HepG2 (cell line): ENCODE data around the gene SLC35B2. TPM values are rescaled to one million over a fixed set of nuclear protein-coding genes. Genes with fewer than 3 reads are reported as not detected.
A peak's percentile ranks its signal among the peaks of the same experiment; 100 is the strongest.

Experiments used
- AKNA ChIP-seq: sonication (generic); formaldehyde crosslinking; IDR thresholded peaks from 2 replicates; pipeline ENCODE4 v1.4.0; 2020; ENCODE audit warnings: missing genetic modification reagents, borderline replicate concordance
- DDIT3 ChIP-seq: sonication (generic); formaldehyde crosslinking; IDR thresholded peaks from 2 replicates; pipeline ENCODE4 v1.4.0; 2020; ENCODE audit warnings: mild to moderate bottlenecking, missing genetic modification reagents
- EHMT2 ChIP-seq: fragments of 200-600 bp; sonication (generic); IDR thresholded peaks from 2 replicates; pipeline ENCODE4 v1.7.0; 2017; ENCODE audit warnings: antibody characterized with exemption, low read depth, low read length, borderline replicate concordance
- ELF3 ChIP-seq: IDR thresholded peaks from 2 replicates; pipeline ENCODE4 v1.6.1; 2016; ENCODE audit warnings: missing genetic modification reagents, missing compliant biosample characterization
- HNRNPL ChIP-seq: fragments of 200-400 bp; formaldehyde crosslinking; IDR thresholded peaks from 2 replicates; pipeline ENCODE4 v1.6.1; 2017; ENCODE audit warnings: mild to moderate bottlenecking, low read depth, low read length
- JDP2 ChIP-seq: sonication (generic); formaldehyde crosslinking; IDR thresholded peaks from 2 replicates; pipeline ENCODE4 v1.8.1; 2022; ENCODE audit warnings: missing genetic modification reagents, borderline replicate concordance
- NFE2L1 ChIP-seq: sonication (generic); formaldehyde crosslinking; IDR thresholded peaks from 2 replicates; pipeline ENCODE4 v1.4.0; 2020; ENCODE audit warnings: missing genetic modification reagents, mild to moderate bottlenecking, borderline replicate concordance
- NFRKB ChIP-seq: fragments of 450-650 bp; IDR thresholded peaks from 2 replicates; pipeline ENCODE4 v1.6.1; 2017
- SAP130 ChIP-seq: IDR thresholded peaks from 2 replicates; pipeline ENCODE4 v1.6.1; 2016; ENCODE audit warnings: low read depth
- SP5 ChIP-seq: IDR thresholded peaks from 2 replicates; pipeline ENCODE4 v1.6.1; 2016; ENCODE audit warnings: low read depth, borderline replicate concordance
- USF2 ChIP-seq, 2 experiments: sonication (generic) in 1 of 2; formaldehyde crosslinking in 1 of 2; IDR thresholded peaks; 2 replicates each; pipeline versions ENCODE4 v1.5.1 to v1.6.1; 2011 to 2020; ENCODE audit warnings: borderline replicate concordance in 1 of 2, low read depth in 1 of 2, low read length in 1 of 2, mild to moderate bottlenecking in 1 of 2, missing genetic modification reagents in 1 of 2, moderate library complexity in 1 of 2
- ZBTB21 ChIP-seq: sonication (generic); formaldehyde crosslinking; IDR thresholded peaks from 2 replicates; pipeline ENCODE4 v1.4.0; 2020; ENCODE audit warnings: missing genetic modification reagents
- polyA plus RNA-seq, 8 experiments: library from polyadenylated mRNA; depleted of rRNA in 3 of 8; stranded (reverse) in 7 of 8; unstranded in 1 of 8; fragments of >200 nt; fragmentation: Illumina TruSeq in 4 of 8; extraction: Trizol in 4 of 8; gene quantifications; 2 replicates each; pipeline versions ENCODE4 v1.2.1 to v1.2.3, GENCODE V29; 2011 to 2016; ENCODE audit warnings: low read depth in 4 of 8, missing spikeins in 1 of 8, mixed read lengths in 1 of 8; ENCODE audit not compliant: insufficient read depth in 1 of 8
- total RNA-seq, 5 experiments: library from RNA; depleted of rRNA; stranded (reverse); fragments of >200 nt; fragmentation: Illumina TruSeq; extraction: Trizol; gene quantifications; 2 replicates each; pipeline ENCODE4 v1.2.3, GENCODE V29; 2016; ENCODE audit warnings: low read depth in 1 of 5

The SLC35B2 gene
- total and polyA plus RNA-seq, 2 of the 13 experiments (the other 11 are each of a cell fraction or from before 2014, with no cell fraction given) = 61.1 to 148 TPM

GRCh38 chr6:44253307-44254101 lies 3.8 kb downstream of the SLC35B2 start (continued):
- TF ChIP-seq AKNA (CRISPR knock-in tag) (no peak), ELF3 (CRISPR knock-in tag) (0 out of 2 replicates have a peak, but pooled peaks have one; percentile 39), SP5 (CRISPR knock-in tag) (no peak), USF2 (IDR thresholded peaks at IDR 0.05; ENCODE audit: low read depth, low read length) (no peak), USF2 (CRISPR knock-in tag; IDR thresholded peaks at IDR 0.05; ENCODE audit: borderline replicate concordance) (no peak), ZBTB21 (CRISPR knock-in tag) (no peak), DDIT3 (CRISPR knock-in tag) (no peak), JDP2 (no peak), NFE2L1 (CRISPR knock-in tag) (no peak), SAP130 (CRISPR knock-in tag) (0 out of 2 replicates have a peak, but pooled peaks have one; percentile 18), EHMT2 (no peak), NFRKB (no peak), HNRNPL (no peak)
